ENCODE measurements around the gene VAV2. TPM values are rescaled to one million over a fixed set of nuclear protein-coding genes. Genes with fewer than 3 reads are reported as not detected.
A peak's percentile ranks its signal among the peaks of the same experiment; 100 is the strongest.

VAV2 gene, protein sequence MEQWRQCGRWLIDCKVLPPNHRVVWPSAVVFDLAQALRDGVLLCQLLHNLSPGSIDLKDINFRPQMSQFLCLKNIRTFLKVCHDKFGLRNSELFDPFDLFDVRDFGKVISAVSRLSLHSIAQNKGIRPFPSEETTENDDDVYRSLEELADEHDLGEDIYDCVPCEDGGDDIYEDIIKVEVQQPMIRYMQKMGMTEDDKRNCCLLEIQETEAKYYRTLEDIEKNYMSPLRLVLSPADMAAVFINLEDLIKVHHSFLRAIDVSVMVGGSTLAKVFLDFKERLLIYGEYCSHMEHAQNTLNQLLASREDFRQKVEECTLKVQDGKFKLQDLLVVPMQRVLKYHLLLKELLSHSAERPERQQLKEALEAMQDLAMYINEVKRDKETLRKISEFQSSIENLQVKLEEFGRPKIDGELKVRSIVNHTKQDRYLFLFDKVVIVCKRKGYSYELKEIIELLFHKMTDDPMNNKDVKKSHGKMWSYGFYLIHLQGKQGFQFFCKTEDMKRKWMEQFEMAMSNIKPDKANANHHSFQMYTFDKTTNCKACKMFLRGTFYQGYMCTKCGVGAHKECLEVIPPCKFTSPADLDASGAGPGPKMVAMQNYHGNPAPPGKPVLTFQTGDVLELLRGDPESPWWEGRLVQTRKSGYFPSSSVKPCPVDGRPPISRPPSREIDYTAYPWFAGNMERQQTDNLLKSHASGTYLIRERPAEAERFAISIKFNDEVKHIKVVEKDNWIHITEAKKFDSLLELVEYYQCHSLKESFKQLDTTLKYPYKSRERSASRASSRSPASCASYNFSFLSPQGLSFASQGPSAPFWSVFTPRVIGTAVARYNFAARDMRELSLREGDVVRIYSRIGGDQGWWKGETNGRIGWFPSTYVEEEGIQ
- total RNA-seq (10 to 100 TPM in 1 of 4 donors, 1 to 10 TPM in 3; 6.3 to 11.4 (median 8.2) TPM), polyA plus RNA-seq (4.7 TPM)
- long read RNA-seq, donor 1, full-length matches to known transcripts: 5 of 15 reads
- long read RNA-seq, donor 1, partial matches to known transcripts: 6 of 15 reads
- long read RNA-seq, donor 1, other reads (novel, unspliced or antisense): 4 of 15 reads
- long read RNA-seq, donor 2, full-length matches to known transcripts: 3 of 8 reads
- long read RNA-seq, donor 2, partial matches to known transcripts: 1 of 8 reads
- long read RNA-seq, donor 2, other reads (novel, unspliced or antisense): 4 of 8 reads
- long read RNA-seq, donor 3, full-length matches to known transcripts: 4 of 8 reads
- long read RNA-seq, donor 3, partial matches to known transcripts: 1 of 8 reads
- long read RNA-seq, donor 3, other reads (novel, unspliced or antisense): 3 of 8 reads
- long read RNA-seq, donor 4, full-length matches to known transcripts: 3 of 7 reads
- long read RNA-seq, donor 4, partial matches to known transcripts: 1 of 7 reads
- long read RNA-seq, donor 4, other reads (novel, unspliced or antisense): 3 of 7 reads

DNA sequence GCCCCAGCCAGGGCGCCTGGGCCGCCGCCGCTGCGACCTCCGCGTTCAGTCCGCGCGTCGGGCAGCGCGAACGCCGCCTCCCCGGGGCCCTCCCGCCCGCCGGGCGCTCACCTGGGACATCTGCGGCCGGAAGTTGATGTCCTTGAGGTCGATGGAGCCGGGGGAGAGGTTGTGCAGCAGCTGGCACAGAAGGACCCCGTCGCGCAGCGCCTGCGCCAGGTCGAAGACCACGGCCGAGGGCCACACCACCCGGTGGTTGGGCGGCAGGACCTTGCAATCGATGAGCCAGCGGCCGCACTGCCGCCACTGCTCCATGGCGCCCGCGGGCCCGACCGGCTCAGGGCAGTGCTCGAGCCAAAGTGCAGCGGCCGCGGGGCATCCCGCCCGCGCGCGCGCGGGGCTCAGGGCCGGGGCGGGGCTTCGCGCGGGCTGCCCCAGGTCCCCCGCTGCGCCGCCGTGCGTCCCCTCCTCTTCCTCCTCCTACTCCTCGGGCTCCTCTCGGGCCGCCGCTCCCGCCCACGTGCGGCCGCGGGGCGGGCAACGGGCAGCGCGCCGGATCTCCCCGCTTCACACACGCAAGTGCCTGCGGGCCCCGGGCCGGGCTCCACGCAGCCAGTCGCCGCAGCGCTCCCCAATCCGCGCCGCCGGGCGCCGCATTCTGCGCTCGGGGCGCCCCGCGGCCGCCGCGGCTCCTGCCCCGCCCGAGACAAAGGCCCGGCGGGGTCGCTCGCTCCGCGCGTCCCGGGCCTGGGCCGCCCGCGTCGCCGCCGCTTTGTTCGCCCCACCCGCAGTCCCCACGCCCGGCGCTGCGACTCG is at the start of gene VAV2:
Gene VAV2 (minus strand): TSS at position 361 of the 816 bp plus-strand sequence. CDS start 46 bp downstream, at position 315.
- under 1% methylated on average over 124 of the region's 124 CpGs for WGBS
- no peaks in the 10 kb centered on the region for H3K27me3 ChIP-seq (ENCODE audit: control insufficient read depth, insufficient read depth)
- H3K4me1 ChIP-seq (ENCODE audit: control insufficient read depth, insufficient read depth, low read length): peaks cover 6% of the 10 kb centered on the region
- no peaks in the 10 kb centered on the region for H3K9me3 ChIP-seq (ENCODE audit: control insufficient read depth, low read length)
- H3K27ac ChIP-seq (ENCODE audit: low read length): peak within 1 kb of the TSS; percentile 91
- intact Hi-C loops (cut with DNase I): loop anchor here in 1 of 4 donors (2.0 kb wide), 1 partner anchor 43 kb away; no protein-coding TSS in a partner anchor
- H3K4me3 ChIP-seq (ENCODE audit: low read length): peak within 1 kb of the TSS; percentile 85
- peak; percentile 77 to 91 (median 91) for DNase-seq
- ATAC-seq: peak; percentile 2 to 38

DNA sequence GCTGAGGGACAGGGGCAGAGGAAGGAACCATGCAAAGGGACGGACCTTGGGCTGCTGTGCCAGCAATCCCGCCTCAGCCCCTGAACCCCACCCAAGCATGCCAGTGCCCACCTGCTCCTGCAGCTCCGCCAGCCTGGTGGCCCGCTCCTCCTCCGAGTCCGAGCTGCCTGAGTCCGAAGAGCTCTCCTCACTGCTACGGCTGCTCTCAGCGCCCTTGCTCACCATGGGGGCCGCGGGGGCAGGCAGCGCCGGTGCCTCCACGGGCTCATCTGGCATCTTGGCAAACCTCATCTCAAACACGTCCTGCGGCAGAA is 49.5 kb upstream of the VAV2 start:
- Histone ChIP-seq H3K27ac (ENCODE audit: low read length) (no peak overlapping the region), H3K9me3 (ENCODE audit: control insufficient read depth, low read length) (no peaks in the 10 kb centered on the region), H3K27me3 (ENCODE audit: control insufficient read depth, insufficient read depth) (no peaks in the 10 kb centered on the region), H3K4me3 (ENCODE audit: low read length) (no peak overlapping the region), H3K4me1 (ENCODE audit: control insufficient read depth, insufficient read depth, low read length) (no peaks in the 10 kb centered on the region)
- intact Hi-C loops (cut with DNase I): no loop called here
- ATAC-seq: no peak
- DNase-seq: peak in 2 of 3 donors; percentile 40 to 60
- WGBS: 92% methylated on average over 16 of the region's 16 CpGs

DNA sequence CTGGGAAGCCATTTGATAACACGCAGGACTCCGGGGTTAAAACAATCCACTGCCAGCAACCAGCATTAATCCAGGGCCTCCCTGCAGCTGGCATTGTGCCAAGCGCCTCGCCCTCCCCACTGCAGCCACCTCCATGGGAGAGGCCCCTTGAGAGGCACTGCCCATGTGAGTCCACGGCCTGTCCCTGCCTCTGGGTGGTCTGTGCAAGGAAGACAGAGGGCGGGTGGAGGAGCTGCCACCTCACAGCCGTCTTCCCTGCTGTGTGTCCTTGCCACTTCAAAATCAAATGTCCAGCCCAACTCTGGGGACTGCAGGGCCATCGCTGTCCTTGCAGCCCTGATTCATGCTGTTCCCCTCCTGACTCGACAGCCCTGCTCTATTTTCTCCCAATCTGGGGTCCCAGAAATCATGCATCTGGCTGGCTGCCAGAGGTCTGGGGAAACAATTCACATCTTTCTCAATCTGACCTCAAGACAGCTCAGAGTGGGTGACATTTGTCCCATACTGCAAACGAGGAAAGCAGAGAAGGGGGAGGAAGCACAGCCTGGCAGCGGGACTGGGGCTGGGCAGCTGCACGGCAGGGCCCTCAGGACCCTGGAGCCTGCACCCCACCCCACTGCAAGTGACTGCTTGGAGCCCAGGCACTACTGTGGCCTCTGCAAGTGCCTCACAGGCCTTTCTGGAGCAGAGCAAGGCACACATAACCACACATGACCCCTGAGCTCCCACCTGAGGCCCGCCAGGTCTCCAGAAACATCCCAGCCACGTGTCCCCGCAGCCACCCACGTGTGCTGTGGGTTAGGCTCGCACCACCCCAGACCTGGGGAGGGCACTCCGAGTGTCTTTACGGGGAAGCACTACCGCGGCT is 48.9 kb upstream of the VAV2 start:
- H3K27me3 ChIP-seq (ENCODE audit: control insufficient read depth, insufficient read depth): no peaks in the 10 kb centered on the region
- DNase-seq (peak in 2 of 3 donors; percentile 68 to 71), ATAC-seq (peak; percentile 27 to 68)
- no peaks in the 10 kb centered on the region for H3K4me1 ChIP-seq (ENCODE audit: control insufficient read depth, insufficient read depth, low read length)
- WGBS: 72% methylated on average over 21 of the region's 21 CpGs
- intact Hi-C loops (cut with DNase I): no loop called here
- no peaks in the 10 kb centered on the region for H3K9me3 ChIP-seq (ENCODE audit: control insufficient read depth, low read length)
- H3K4me3 ChIP-seq (ENCODE audit: low read length): no peak overlapping the region
- no peak overlapping the region for H3K27ac ChIP-seq (ENCODE audit: low read length)

DNA sequence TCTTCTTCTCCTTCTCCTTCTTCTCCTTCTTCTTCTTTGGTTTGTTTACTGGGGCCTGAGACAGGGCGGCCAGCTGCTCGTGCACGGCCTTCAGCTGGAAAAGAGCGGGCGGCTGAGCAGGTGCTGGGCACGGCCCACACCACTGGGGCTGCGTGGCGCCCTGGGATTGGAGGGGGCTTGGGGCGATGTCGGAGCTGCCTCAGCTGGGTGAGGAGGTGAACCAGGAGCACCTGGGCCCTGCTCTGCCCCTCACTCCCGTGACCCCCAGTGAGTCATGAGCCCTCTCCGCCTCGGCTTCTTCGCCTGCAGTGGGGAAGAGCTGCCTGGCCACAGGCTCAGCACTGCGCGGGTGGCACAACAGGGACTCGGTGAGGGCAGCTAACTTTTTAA is 48.0 kb upstream of the VAV2 start:
- ATAC-seq (no peak), DNase-seq (peak in 2 of 3 donors; percentile 32 to 34)
- H3K4me3 ChIP-seq (ENCODE audit: low read length): no peak overlapping the region
- H3K27me3 ChIP-seq (ENCODE audit: control insufficient read depth, insufficient read depth): no peaks in the 10 kb centered on the region
- H3K27ac ChIP-seq (ENCODE audit: low read length): no peak overlapping the region
- H3K9me3 ChIP-seq (ENCODE audit: control insufficient read depth, low read length): no peaks in the 10 kb centered on the region
- intact Hi-C loops (cut with DNase I): no loop called here
- 98% methylated on average over 17 of the region's 17 CpGs for WGBS
- H3K4me1 ChIP-seq (ENCODE audit: control insufficient read depth, insufficient read depth, low read length): no peaks in the 10 kb centered on the region

DNA sequence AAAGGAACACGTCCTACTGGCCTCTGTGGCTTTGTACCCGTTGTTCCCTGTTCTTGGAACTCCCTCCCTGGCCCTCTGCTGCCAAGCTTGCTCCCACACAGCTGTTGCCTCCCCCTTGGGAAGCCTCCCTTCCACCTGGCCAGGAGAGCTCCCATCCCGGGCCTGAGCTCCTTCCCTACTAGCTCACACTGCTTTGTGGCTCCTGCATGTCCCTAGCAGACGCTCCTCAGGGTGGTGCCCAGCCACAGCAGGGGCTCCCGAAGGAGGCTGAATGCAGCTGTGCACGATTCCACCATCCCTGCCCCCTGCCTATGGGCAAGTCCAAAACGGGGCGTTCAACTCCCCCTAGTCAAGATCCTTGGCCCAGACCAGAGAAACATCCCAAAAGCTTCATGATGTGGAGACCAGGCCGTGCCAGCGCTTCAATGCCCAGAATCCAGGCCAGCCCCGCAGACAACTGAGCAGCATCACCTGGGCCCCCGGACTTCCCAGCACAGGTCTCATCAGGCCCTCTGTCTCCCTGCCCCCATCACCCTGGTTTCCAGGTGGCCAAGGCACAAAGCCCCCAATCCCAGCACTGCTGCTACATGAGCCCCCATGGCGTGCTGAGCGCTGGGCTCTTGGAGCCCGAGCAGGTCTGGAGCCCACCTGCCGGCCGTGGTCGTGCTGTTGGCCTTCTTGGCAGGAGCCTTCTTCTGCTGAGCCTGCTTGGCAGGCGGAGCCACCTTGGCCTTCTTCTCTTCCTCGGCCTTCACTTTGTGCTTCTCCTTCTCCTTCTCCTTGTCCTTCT is 47.5 kb upstream of the VAV2 start:
- ATAC-seq (no peak), DNase-seq (peak in 1 of 3 donors; percentile 36)
- whole genome bisulfite sequencing: 92% methylated on average over 20 of the region's 20 CpGs
- Histone ChIP-seq H3K4me3 (ENCODE audit: low read length) (no peak overlapping the region), H3K9me3 (ENCODE audit: control insufficient read depth, low read length) (no peaks in the 10 kb centered on the region), H3K27me3 (ENCODE audit: control insufficient read depth, insufficient read depth) (no peaks in the 10 kb centered on the region), H3K4me1 (ENCODE audit: control insufficient read depth, insufficient read depth, low read length) (no peaks in the 10 kb centered on the region), H3K27ac (ENCODE audit: low read length) (no peak overlapping the region)
- intact Hi-C loops (cut with DNase I): no loop called here

DNA sequence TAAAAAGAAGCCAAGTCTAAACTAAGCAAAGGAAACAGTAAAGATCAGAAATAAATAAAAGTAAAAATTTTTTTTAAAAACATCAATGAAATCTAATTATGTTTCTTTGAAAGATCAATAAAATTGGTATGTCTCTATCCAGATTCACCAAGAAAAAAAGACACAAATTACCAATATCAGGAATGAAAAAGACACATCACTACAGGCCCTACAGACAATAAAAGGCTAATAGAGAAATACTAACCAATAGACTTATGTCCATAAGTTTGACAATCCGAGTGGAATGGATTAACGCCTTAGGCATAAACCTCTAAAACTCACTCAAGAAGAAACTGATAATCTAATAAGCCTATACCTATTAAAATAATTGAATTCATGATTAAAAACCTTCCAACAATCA is 45.5 kb upstream of the VAV2 start:
- 97% methylated on average over 2 of the region's 2 CpGs for WGBS
- ATAC-seq (no peak), DNase-seq (no peak)
- no peak overlapping the region for H3K27ac ChIP-seq (ENCODE audit: low read length)
- H3K9me3 ChIP-seq (ENCODE audit: control insufficient read depth, low read length): no peaks in the 10 kb centered on the region
- no peak overlapping the region for H3K4me3 ChIP-seq (ENCODE audit: low read length)
- H3K27me3 ChIP-seq (ENCODE audit: control insufficient read depth, insufficient read depth): no peaks in the 10 kb centered on the region
- H3K4me1 ChIP-seq (ENCODE audit: control insufficient read depth, insufficient read depth, low read length): no peaks in the 10 kb centered on the region
- intact Hi-C loops (cut with DNase I): no loop called here

DNA sequence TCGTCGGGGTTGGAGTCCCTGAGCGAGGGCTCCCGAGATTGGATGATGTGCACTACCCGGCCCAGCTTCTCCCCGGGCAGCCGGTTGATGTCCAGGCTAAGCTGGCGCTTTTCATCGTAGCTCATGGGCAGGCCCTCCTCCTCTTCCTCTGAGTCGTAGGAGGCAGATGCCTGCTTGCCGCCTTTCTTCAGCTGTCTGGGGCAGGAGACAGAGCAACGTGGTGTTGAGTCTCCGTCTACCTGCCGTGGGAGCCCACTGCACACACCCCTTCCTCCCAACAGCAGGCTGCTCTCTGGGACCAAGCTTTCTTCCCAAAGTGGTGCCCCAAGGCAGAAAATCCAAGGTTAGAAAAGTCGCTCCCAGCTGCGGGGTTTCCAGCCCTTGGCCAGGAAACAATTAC is 44.0 kb upstream of the VAV2 start:
- no peak overlapping the region for H3K27ac ChIP-seq (ENCODE audit: low read length)
- no peak for DNase-seq
- H3K4me3 ChIP-seq (ENCODE audit: low read length): no peak overlapping the region
- no peak for ATAC-seq
- H3K27me3 ChIP-seq (ENCODE audit: control insufficient read depth, insufficient read depth): no peaks in the 10 kb centered on the region
- no peaks in the 10 kb centered on the region for H3K9me3 ChIP-seq (ENCODE audit: control insufficient read depth, low read length)
- no peaks in the 10 kb centered on the region for H3K4me1 ChIP-seq (ENCODE audit: control insufficient read depth, insufficient read depth, low read length)
- 93% methylated on average over 16 of the region's 16 CpGs for WGBS
- intact Hi-C loops (cut with DNase I): no loop called here

DNA sequence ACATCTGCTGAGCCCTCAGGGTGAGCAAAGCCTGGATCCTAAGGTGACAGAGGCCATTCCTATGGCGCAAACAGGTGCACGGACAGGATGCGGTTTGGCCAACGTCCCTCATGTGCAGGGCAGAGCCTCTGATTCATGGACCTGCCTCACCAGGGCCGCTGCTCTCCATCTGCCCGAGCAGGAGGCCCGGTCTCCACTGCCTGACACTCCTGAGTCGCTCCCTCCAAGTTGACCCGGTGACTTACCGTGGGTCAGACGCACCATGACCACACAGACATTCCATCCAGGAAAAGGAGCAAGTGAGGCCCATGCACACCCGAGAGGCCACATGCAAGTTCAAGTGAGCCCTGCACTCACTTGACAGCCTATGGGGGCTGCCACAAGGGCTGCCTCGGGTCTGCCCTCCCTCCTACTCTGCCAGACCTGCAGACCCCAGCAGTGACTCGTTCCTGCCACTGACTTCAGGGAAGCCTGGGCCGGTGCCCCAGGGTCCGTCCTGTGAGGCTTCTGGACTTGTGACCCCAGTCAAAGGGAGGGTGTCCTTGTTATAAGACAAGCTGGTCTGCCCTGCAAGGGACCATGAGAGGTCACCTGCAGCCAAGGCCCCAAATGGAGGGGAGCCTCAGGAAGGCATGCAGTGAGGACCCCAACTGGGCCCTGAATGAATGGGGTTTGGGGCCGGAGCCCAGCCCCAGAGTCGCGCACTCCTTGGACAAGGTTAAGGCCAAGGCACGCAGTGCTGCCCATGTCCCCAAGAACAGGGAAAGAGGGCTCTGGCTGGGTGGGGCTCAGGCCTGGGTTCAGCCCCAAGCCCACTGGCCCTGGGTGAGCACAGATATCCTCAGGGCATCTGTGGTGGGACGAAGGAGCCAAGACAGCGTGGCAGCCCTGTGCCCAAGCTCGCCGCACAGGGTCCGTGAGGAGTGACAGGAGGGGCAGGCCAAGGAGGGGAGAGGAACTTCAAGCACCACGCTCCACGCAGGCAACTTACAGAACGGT is 43.2 kb upstream of the VAV2 start:
- no peaks in the 10 kb centered on the region for H3K9me3 ChIP-seq (ENCODE audit: control insufficient read depth, low read length)
- DNase-seq (peak in 1 of 3 donors; percentile 20), ATAC-seq (no peak)
- no peaks in the 10 kb centered on the region for H3K4me1 ChIP-seq (ENCODE audit: control insufficient read depth, insufficient read depth, low read length)
- H3K27me3 ChIP-seq (ENCODE audit: control insufficient read depth, insufficient read depth): no peaks in the 10 kb centered on the region
- intact Hi-C loops (cut with DNase I): no loop called here
- H3K4me3 ChIP-seq (ENCODE audit: low read length): no peak overlapping the region
- H3K27ac ChIP-seq (ENCODE audit: low read length): no peak overlapping the region
- 95% methylated on average over 28 of the region's 28 CpGs for WGBS

Measured in right cardiac atrium (tissue), 5 donors.